HepG2 (cell line): ENCODE data around the gene SNRNP25. TPM values are rescaled to one million over a fixed set of nuclear protein-coding genes. Genes with fewer than 3 reads are reported as not detected.

Experiments used
- ARNT2 ChIP-seq: sonication (generic); formaldehyde crosslinking; IDR thresholded peaks from 2 replicates; pipeline ENCODE4 v1.8.0; 2022; ENCODE audit warnings: mild to moderate bottlenecking, low read depth, missing genetic modification reagents, moderate library complexity
- ATF2 ChIP-seq: sonication (generic); formaldehyde crosslinking; IDR thresholded peaks from 2 replicates; pipeline ENCODE4 v1.4.0; 2020; ENCODE audit warnings: missing genetic modification reagents
- GFI1 ChIP-seq: sonication (generic); formaldehyde crosslinking; IDR thresholded peaks from 2 replicates; pipeline ENCODE4 v1.5.0; 2020; ENCODE audit warnings: missing genetic modification reagents, mild to moderate bottlenecking, borderline replicate concordance
- HINFP ChIP-seq: sonication (generic); formaldehyde crosslinking; IDR thresholded peaks from 2 replicates; pipeline ENCODE4 v1.4.0; 2020; ENCODE audit warnings: low read depth, mild to moderate bottlenecking, missing genetic modification reagents
- ISX ChIP-seq: sonication (generic); formaldehyde crosslinking; conservative IDR thresholded peaks from 2 replicates; pipeline ENCODE4 v1.5.0; 2020; ENCODE audit warnings: missing genetic modification reagents
- KDM2A ChIP-seq: sonication (generic); formaldehyde crosslinking; IDR thresholded peaks from 2 replicates; pipeline ENCODE4 v1.4.0; 2020; ENCODE audit warnings: low read depth, missing genetic modification reagents, borderline replicate concordance
- MLLT10 ChIP-seq: sonication (generic); formaldehyde crosslinking; IDR thresholded peaks from 2 replicates; pipeline ENCODE4 v1.4.0; 2020; ENCODE audit warnings: missing genetic modification reagents
- MNT ChIP-seq: fragments of 450-650 bp; IDR thresholded peaks from 2 replicates; pipeline ENCODE4 v1.6.1; 2016
- NFKB2 ChIP-seq: sonication (generic); formaldehyde crosslinking; IDR thresholded peaks from 2 replicates; pipeline ENCODE4 v1.4.0; 2020; ENCODE audit warnings: missing genetic modification reagents, borderline replicate concordance
- NONO ChIP-seq, 2 experiments: fragments of 450-650 bp in 1 of 2; sonication (generic) in 1 of 2; formaldehyde crosslinking in 1 of 2; IDR thresholded peaks in 1 of 2; conservative IDR thresholded peaks in 1 of 2; 2 replicates each; pipeline versions ENCODE4 v1.6.1 to v1.8.0; 2017 to 2022; ENCODE audit warnings: mild to moderate bottlenecking in 1 of 2, missing genetic modification reagents in 1 of 2, moderate library complexity in 1 of 2
- PATZ1 ChIP-seq: sonication (generic); formaldehyde crosslinking; IDR thresholded peaks from 2 replicates; pipeline ENCODE4 v1.4.0; 2020; ENCODE audit warnings: missing genetic modification reagents
- PRDM4 ChIP-seq: sonication (generic); formaldehyde crosslinking; IDR thresholded peaks from 2 replicates; pipeline ENCODE4 v1.9.0; 2021; ENCODE audit warnings: missing genetic modification reagents, borderline replicate concordance
- TCF7L2 ChIP-seq: IDR thresholded peaks from 2 replicates; pipeline ENCODE4 v1.6.1; 2011; ENCODE audit warnings: mild to moderate bottlenecking, low read depth, low read length, moderate library complexity
- TMF1 ChIP-seq: sonication (generic); formaldehyde crosslinking; IDR thresholded peaks from 2 replicates; pipeline ENCODE4 v1.8.1; 2022; ENCODE audit warnings: low read depth, missing genetic modification reagents
- ZBTB42 ChIP-seq: sonication (generic); formaldehyde crosslinking; IDR thresholded peaks from 2 replicates; pipeline ENCODE4 v1.5.0; 2020; ENCODE audit warnings: mild to moderate bottlenecking, missing genetic modification reagents
- ZNF205 ChIP-seq: IDR thresholded peaks from 2 replicates; pipeline ENCODE4 v1.6.1; 2018; ENCODE audit warnings: missing biosample characterization, missing genetic modification reagents
- ZNF264 ChIP-seq: sonication (generic); formaldehyde crosslinking; IDR thresholded peaks from 2 replicates; pipeline ENCODE4 v1.4.0; 2020; ENCODE audit warnings: missing genetic modification reagents
- ZNF496 ChIP-seq: sonication (generic); formaldehyde crosslinking; IDR thresholded peaks from 2 replicates; pipeline ENCODE4 v1.8.1; 2023; ENCODE audit warnings: mild to moderate bottlenecking, moderate library complexity, missing genetic modification reagents; ENCODE audit not compliant: insufficient replicate concordance
- ZNF577 ChIP-seq: sonication (generic); formaldehyde crosslinking; IDR thresholded peaks from 2 replicates; pipeline ENCODE4 v1.4.0; 2020; ENCODE audit warnings: mild to moderate bottlenecking, low read depth, missing genetic modification reagents, borderline replicate concordance
- polyA plus RNA-seq, 8 experiments: library from polyadenylated mRNA; depleted of rRNA in 3 of 8; stranded (reverse) in 7 of 8; unstranded in 1 of 8; fragments of >200 nt; fragmentation: Illumina TruSeq in 4 of 8; extraction: Trizol in 4 of 8; gene quantifications; 2 replicates each; pipeline versions ENCODE4 v1.2.1 to v1.2.3, GENCODE V29; 2011 to 2016; ENCODE audit warnings: low read depth in 4 of 8, missing spikeins in 1 of 8, mixed read lengths in 1 of 8; ENCODE audit not compliant: insufficient read depth in 1 of 8
- total RNA-seq, 5 experiments: library from RNA; depleted of rRNA; stranded (reverse); fragments of >200 nt; fragmentation: Illumina TruSeq; extraction: Trizol; gene quantifications; 2 replicates each; pipeline ENCODE4 v1.2.3, GENCODE V29; 2016; ENCODE audit warnings: low read depth in 1 of 5

The SNRNP25 gene
- total and polyA plus RNA-seq, 2 of the 13 experiments (the other 11 are each of a cell fraction or from before 2014, with no cell fraction given) = 34.1 to 97.4 TPM

GRCh38 chr16:72561-73548 lies 19.2 kb downstream of the SNRNP25 start, which contains the start of gene RHBDF1 (continued):
- TF ChIP-seq ATF2 (CRISPR knock-in tag) = peak; percentile 66; the same call in 1 of the 2 replicates
- TF ChIP-seq TCF7L2 = no peak
- no peak for TF ChIP-seq PRDM4 (CRISPR knock-in tag)
- no peak for TF ChIP-seq GFI1
- no peak for TF ChIP-seq ZNF496
- no peak for TF ChIP-seq TMF1 (CRISPR knock-in tag)
- TF ChIP-seq PATZ1 (CRISPR knock-in tag) = peak; percentile 67
- TF ChIP-seq ZNF577 (CRISPR knock-in tag) = no peak
- no peak for TF ChIP-seq NFKB2
- no peak for TF ChIP-seq ZNF264
- peak; percentile 78 for TF ChIP-seq MNT
- no peak for TF ChIP-seq ISX (CRISPR knock-in tag)
- no peak for TF ChIP-seq HINFP (CRISPR knock-in tag)
- TF ChIP-seq NONO (IDR thresholded peaks at IDR 0.05) = no peak
- no peak for TF ChIP-seq NONO (CRISPR knock-in tag; conservative IDR thresholded peaks at IDR 0.05)
- TF ChIP-seq MLLT10 (CRISPR knock-in tag) = no peak
- TF ChIP-seq KDM2A = peak; percentile 42; the same call in 1 of the 2 replicates
- TF ChIP-seq ZBTB42 (CRISPR knock-in tag) = no peak
- no peak for TF ChIP-seq ARNT2 (CRISPR knock-in tag)
- TF ChIP-seq ZNF205 = no peak
